GM21576 (cell line): ENCODE data around the gene SCNN1A.

Experiments used
- ATAC-seq: cut with Tn5 transposase; IDR thresholded peaks from one replicate; pipeline ENCODE4 v1.9.1; 2021; ENCODE audit warnings: mild to moderate bottlenecking, moderate library complexity; ENCODE audit not compliant: unreplicated experiment

SCNN1A gene

DNA sequence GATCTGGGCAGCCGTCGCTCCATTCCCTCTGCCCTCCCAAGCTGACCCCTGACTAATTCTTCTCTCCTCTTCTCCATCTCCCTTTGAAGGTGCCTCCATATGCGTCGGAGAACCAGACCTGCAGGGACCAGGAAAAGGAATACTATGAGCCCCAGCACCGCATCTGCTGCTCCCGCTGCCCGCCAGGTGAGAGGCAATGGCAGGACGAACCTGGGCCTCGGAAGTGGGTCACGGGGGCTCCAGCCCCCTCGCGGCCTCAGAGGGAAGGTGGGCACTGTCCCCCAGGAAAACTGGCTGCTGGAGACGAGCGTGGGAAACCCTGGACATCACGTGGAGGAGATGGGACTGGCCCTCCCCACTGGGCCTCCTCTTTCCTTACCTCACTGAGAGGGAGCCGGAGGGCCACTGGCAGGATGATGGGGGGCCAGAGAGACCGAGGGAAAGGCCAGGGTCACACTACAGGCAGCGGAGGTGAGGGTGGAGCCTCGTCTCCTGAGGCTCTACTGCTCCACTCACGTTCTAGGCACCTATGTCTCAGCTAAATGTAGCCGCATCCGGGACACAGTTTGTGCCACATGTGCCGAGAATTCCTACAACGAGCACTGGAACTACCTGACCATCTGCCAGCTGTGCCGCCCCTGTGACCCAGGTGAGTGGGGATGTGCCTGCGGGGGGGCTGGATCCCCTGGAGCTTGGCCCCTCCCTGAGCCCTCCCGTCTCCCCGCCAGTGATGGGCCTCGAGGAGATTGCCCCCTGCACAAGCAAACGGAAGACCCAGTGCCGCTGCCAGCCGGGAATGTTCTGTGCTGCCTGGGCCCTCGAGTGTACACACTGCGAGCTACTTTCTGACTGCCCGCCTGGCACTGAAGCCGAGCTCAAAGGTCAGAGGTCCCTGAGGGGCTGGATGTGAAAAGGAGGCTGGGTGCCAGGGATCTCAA is 9.4 kb upstream of the SCNN1A start:
- no peak for ATAC-seq

- no peak for ATAC-seq
Observed at GRCh38 chr12:6383572-6384498, 8.5 kb upstream of the SCNN1A start, which contains the start of gene LTBR. TSS of gene LTBR (plus strand) at chr12:6384162. CDS start at chr12:6384359, 197 bp downstream.

DNA sequence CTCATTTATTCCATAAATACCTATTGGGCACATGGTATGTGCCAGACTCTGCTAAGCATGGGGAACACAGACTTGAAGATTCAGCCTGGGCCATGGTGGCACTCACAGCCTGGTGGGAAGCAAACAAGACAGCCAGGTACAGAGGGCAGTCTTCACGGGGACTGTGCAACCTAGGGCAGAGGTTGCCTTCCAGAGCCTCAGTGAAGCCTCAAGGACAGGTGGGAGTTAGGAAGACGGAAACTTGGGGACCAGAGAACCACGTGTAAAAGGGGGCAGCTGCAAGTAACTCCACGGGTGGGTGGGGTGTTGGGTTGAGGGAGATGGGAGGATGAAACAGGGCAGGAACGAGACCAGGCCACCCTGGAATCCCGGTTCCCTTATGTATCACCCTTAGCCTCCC is 7.6 kb upstream of the SCNN1A start:
- ATAC-seq, result no peak

DNA sequence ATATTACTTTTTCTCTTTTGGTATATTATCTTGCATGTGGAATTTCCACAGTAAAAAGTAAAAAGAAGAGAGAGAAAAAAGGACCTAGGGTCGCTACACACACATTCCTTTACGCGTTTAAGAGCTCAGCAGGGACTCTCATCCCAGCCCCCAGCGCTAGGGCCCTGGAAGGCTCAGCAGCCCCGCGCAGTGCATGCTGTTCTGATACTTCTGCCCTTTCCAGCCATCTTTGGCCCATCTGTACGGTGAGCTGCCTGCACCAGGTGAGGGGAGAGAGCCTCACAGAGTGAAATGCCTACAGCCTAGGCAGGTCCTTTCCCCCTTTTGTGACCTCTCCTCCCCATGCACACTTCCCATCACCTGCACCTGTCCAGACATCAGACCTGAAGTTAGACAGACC is 7.0 kb upstream of the SCNN1A start:
- no peak for ATAC-seq

DNA sequence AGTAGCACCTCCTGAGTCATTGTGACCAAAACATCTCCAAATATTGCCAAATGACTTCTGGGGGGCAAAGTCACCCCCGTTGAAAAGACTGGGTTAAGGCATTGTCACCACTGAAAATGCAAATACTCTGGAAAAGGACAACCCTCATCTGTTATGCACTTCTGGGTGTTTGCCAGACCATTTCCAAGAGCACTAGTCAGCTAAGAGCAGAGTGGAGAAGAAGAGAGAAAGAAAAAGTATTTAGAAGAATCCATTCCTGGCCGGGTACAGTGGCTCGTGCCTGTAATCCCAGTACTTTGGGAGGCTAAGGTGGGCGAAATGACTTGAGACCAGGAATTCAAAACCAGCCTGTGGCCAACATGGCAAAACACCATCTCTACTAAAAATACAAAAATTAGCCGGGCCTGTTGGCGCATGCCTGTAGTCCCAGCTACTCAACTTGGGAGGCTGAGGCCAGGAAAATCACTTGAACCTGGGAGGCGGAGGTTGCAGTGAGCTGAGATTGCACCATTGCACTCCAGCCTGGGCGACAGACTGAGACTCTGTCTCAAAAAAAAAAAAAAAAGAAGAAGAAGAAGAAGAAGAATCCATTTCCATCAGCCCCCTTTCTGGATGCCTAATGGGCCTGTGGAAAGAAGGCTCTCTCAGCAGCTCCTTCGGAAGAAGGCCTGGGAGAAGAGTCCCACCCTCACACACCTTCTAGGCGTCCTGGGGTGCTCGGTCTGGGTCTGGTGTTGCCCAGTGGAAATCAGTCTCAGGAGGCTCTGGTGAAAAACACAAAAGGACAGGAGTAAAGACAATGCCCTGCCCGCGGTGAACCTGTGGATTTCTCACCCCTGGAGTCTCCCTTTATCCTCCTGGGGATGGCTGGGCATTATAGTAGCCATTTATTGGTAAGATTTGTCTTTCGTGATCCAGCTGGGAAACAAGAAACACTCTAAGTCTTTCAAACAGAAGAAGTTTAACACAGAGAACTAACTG is 5.1 kb upstream of the SCNN1A start:
- no peak for ATAC-seq

GRCh38 chr12:6378709-6379472 is 3.5 kb upstream of the SCNN1A start:
- ATAC-seq, result no peak

GRCh38 chr12:6377667-6377994 is 2.3 kb upstream of the SCNN1A start:
- no peak for ATAC-seq

DNA sequence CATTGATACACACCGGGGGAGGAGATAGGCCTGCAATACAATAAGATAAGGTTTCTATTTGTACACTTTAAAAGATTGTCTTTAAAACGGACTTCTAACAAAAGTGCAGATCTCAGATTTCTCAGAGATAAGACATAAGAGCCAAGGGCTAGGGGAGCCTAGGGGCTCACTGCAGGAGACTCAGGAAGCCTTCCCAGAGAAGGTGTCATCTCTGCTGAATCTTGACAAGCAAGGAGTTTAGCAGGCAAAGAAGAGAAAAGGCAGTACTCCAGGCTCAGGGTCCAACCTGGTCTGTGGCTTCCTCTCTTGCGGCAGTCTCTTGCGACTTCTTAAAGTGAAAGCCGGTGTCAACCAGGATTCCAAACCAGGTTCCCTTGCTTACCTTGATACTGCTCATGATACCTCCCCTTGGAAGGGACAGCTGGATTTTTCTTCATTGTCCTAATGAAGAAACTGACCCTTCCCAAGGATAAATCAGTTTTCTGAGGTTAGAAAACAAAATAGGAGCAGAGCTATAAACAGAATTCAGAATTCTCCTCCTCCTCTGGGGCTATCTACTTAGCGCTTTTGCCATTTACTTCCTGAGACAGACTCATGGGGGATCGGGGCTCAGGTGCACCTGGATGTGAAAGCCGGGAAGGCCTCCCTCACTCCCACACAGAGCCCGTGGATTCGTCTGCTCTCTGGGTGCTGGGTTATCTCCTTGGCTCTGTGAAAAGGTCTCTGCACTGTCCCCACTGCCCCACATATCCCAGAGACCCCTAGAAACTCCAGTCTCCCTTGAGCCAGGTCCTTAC is 1.7 kb upstream of the SCNN1A start:
- no peak for ATAC-seq

GRCh38 chr12:6376079-6376869 is 911 bp upstream of the SCNN1A start:
- ATAC-seq, result no peak

DNA sequence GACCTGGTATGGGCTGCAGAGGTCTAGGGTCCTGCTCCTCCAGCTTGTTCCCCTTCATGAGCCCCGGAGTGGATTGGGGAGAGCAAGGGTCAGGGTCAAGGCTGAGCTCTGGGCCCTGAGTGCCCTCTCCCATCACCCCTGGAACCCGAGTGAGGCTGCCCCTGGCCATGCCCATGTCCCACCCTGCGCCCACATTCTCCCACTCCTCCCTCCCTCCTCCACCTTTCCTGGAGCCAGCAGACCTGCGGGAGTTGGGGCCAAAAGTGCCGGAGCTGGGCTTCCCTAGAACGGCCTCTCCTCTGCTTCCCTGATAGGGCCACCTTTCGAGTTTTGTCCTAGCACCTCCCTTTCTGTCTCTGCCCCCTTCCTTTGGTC is 590 bp downstream of the SCNN1A start:
- ATAC-seq, result no peak

DNA sequence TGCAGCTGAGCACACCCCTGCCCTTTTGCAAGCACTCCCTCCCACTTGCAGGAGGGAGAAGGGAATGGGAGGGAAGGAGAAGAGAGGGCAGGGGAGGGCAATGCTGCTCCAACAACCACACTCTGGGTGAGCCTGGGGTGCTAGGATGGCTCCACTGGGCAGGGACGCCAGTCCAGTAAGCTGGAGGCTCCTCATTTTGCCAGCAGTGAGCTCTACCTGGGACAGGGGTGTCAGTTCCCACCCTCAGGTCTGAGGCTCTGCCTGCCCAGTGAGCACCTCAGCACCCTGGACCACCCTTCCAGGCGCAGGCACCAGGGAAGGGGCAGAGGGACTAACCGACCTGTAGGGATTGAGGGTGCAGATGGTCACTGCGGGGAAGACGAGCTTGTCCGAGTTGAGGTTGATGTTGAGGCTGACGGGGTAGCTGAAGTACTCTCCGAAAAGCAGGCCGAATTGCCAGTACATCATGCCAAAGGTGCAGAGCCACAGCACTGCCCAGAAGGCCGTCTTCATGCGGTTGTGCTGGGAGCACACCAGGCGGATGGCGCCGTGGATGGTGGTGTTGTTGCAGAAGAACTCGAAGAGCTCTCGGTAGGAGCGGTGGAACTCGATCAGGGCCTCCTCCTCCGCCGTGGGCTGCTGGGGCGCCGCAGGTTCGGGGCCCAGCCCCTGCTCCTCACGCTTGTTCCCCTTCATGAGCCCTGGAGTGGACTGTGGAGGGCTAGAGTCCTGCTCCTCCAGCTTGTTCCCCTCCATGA is 1.2 kb downstream of the SCNN1A start:
- ATAC-seq, result no peak

DNA sequence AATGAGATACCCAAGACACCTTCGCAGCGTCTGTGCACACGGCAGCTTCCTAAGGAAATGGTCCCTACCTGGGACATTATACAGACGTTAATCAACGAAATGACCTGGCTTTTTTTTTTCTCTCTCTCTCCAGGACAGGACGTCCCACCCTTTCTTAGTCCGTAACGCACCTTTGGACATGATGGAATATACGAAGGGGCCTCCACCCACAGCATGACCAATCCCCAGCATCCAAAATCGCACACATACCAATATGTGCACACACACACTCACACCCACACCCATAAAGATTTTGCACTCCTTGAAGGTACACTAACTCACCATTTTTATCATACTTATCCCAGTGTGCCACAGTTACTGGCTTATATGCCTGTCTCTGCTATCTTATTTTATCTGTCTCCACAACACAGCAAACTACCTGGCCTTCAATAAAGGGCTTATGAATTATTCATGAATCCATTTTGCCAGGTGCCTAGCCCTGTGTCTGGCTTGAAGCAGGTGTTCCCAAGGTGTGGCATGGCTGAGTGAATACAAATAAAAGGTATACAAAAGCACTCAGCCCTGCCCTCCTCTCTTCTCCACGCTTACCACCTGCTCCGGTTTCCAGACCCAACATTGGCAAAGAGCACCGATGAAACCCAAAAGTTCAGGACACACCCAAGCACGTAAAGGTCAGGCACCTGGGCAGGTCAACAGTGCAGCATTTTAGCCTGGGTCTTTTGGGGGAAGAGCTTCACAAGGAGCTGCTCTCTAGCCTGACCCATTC is 2.2 kb downstream of the SCNN1A start:
- ATAC-seq, result no peak

DNA sequence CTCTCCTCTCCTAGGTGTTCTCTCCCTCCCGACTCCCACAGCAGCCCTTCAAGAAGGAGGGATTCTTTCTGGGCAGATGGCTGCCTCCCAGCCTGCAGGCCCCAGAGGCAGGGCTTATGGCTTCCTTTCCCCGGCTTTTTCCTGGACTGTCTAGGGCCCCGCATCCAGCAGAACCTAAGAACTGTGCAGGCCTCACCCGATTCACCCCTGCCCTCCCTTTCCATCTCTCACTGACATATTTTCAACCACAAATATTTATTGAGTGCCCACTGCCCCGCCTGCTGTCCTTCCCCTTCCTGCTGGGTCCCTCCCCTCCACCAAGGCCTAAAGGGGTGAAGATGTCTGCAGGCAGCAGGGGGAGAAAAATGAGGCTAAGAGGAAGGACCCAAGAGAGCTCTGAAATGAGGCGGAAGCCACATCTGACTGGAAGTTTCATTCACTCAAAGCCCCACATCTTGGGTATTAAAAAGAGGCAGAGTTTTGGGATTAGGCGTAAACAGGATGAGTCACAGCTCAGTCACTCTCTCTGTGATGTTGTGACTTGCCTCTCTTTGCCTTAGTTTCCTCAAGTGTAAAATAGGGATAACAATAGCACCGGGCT is 2.9 kb downstream of the SCNN1A start:
- ATAC-seq, result no peak

DNA sequence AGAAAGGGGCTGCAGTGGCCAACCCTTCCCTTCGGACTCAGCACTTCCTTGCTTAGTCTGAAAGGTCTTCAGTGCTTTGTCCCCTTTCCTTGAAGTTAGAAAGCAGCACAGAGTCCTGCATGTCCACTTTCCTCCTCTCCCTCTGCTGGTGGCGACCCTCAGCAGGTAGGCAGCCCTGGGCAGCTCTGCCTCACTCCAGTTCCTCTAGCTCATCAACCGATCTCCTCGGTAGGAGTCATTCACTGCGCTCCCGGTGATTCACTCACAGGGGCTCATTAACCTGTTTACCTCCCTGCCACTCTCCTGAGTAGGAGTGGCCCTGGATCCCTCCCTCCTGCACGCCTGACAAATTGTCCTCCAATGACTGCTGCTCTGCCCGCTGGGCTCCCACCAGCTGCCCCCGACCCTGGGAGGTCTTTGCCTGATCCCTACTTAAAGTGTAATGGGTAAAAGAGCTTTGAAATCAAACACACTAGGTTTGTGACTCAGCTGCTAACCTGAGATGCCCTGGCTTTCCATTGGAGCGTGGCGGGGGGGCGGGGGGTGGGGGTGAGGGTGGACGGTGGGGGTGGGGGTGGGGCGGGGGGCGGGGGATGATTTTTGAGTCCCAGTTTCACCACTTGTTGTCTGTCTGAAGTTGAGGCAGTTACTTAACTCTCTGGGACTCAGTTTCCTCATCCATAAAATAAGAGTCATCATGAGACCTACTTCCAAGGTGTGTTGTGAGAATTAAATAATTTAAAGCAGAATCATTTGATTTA is 4.2 kb downstream of the SCNN1A start:
- no peak for ATAC-seq

- ATAC-seq, result no peak
Observed at GRCh38 chr12:6370576-6370935, 4.8 kb downstream of the SCNN1A start.
